ENCODE measurements around the gene TXNDC17.
"Not testable (repeated sequence)": the region's sequence is repeated elsewhere in the genome, so short reads cannot be mapped to it uniquely, and the experiment has no call there.

Gene TXNDC17

DNA sequence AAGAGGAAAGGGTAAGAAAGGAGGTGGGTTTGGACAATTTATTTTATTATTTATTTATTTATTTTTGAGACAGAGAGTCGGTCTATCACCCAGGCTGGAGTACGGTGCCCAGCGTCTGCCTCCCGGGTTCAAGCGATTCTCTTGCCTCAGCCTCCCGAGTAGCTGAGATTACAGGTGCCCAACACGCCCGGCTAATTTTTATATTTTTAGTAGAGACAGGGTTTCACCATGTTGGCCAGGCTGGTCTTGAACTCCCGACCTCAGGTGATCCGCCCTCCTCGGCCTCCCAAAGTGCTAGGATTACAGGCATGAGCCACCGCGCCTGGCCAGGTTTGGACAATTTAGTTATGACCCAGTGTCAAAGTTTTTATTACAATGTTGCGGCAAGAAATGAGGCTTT is 22.3 kb downstream of the TXNDC17 start:
- not testable (repeated sequence) for DNase-seq

DNA sequence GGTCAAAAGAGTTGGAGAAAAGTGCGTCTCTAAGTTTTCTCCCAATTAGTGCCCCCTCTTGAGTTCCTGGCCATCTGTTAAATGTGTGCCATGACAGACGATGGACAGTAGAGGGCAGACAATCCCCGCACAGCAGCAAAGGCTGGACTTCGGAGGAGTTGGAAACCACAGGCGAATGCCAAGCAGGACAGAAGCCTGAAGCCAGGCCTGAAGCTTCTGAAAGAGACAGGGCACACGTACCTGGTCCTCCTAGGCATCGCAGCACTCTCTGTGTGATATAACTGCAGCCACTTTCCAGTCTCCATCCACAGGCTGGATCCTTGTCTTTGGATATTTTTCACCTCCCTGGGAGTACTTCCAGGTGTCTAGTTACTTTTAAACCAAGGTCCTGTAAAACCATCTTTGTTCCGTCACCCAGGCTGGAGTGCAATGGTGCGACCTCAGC is 25.2 kb downstream of the TXNDC17 start:
- no peak for DNase-seq

DNA sequence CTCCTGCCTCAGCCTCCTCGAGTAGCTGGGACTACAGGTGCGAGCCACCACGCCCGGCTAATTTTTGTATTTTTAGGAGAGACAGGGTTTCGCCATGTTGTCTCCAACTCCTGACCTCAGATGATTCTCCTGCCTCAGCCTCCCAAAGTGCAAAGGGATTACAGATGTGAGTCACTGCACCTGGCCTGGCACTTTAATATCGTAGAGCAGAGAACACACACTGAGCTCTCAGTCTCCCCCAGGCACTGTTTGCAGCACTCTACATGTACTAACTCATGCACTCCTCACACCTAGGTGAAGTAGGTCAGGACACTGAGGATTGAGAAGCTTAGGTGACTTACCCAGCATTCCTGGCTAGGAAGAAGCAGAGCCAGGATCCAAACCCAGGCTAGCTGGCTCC is 25.7 kb downstream of the TXNDC17 start:
- no peak for DNase-seq

DNA sequence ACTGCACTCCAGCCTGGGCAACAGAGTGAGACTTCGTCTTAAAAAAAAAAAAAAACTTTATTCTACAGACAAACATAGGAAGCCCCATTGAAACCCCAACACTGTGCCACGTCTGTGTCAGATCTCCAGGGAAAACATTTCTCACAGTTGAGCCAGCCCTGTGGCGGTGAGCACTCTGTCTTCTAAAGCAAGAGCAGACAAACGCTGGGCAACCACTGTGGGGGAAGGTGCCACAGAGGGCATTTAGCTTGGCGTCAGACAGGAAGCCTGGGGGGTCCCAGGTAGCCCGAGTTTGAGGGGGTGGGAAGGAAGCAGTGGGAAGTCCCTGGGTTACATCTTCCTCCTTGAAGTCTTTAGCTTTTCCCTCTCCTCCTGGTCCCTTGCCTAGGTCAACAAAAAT is 26.7 kb downstream of the TXNDC17 start:
- DNase-seq: no peak

DNA sequence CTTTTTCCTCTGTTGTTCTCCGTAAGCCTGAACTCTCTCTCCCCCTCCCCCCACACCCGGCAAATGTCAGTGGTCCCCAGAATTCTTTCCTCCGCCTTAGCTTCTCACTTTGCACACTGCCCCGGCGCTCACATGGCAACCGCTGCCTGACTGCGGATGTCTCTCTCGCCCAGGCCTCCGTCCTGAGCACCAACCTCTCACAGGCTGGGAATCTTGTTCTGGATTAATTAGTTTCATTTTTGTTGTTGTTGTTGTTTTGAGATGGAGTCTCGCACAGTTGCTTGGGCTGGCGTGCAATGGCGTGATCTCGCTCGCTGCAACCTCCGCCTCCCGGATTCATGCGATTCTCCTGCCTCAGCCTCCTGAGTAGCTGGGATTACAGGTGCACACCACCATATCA is 27.4 kb downstream of the TXNDC17 start:
- no peak for DNase-seq

DNA sequence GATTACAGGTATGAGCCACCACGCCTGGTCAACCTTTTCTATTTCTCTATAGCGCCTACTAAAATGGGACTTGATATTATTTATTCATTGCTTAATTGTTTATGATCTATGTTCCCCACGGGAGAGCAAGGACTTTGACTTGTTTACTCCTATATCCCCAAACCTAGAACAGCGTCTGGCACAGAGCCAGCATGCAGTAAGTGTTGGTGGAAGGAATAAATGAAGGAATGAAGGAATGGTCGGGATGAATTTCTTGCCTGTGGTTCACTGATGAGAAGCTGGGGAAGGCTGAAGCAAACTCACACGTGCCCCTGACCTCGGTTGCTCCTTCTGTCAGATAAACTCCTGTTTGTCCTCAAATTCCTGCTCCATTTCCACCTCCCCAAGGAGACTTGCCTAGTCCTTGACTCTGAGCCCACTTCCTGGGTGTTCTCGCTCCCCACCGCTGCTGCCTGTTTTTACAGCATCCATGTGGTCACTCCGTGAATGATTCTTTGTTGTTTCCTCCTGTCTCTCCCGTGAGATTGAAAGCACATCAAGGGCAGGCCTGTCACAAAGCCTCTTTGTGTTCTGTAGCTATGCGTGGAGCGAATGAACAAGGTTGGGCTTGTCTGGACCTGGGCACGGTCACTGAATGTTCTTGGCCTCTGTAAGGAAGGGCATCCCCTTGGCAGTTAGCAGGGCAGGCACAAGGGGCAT is 28.0 kb downstream of the TXNDC17 start:
- DNase-seq: no peak

DNA sequence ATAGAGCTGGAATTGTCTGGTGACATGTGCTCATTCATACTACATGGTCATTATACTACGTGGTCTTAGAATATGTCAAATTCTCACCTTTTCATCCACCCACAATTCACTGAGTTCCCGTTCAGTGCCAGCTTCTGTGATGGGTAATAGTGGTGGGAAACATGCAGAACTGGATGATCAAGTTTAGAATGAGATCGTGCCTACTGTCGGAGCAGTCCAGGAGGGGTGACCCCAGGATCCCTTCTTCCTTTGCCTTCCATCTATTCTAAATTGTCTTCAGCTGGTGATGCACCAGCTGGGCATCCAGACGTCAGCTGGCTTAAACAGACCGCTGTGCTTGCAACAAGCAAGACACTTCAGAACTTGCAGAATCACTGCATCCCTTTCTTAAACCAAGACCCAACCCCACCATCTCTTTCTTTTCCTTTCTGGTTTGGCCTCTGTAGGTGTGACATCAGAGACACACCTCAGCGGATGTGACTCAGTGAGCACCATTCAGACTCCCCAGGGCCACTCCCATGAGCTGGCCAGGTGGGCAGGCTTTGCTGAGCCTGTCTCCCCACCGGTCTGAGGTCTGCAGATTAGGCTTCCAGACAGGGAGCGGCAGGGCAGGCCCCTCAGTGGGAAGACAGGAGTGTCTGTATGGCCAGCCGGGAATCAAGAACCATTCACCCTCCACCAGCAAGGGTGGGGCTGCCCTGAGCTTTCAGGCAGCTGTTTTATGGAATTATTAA is 28.8 kb downstream of the TXNDC17 start:
- DNase-seq: no peak

DNA sequence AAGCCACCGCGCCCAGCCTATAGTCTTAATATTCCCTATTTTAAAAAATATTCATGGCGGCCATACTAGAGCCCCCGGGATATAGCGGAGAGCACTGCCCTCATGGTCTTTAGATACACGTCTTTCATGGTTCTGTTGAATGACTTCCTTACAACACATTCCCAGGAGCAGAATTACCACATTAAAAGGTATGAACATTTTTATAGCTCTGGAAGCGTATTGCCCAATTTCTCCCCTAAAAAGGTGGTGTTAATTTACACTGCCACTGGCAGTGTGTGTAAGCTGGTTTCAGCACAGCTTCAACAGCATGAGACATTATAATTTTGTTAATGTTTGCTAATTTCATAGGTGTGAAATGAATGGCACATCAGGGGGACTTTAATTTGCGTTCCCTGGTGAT is 29.7 kb downstream of the TXNDC17 start:
- no peak for DNase-seq

DNA sequence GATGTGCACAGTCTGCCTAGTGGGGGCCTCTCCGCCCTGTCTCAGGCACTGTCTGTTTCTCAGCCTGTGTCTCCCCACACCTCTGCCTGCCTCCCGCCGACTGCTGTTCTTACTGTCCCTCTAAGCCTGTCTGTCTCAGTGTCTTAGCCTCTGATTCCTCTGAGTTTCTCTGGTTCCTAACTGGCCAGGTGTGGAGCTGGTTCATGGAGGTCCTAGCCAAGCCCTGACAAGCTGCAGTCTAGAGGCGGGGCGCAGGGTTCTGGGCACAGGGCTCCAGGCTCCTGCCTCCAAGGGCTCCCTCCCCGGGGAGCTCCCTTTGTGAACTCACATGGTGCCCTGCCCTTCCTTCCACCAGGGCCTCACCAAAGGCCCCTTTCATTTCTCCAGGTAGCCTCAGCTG is 30.1 kb downstream of the TXNDC17 start:
- no peak for DNase-seq

DNA sequence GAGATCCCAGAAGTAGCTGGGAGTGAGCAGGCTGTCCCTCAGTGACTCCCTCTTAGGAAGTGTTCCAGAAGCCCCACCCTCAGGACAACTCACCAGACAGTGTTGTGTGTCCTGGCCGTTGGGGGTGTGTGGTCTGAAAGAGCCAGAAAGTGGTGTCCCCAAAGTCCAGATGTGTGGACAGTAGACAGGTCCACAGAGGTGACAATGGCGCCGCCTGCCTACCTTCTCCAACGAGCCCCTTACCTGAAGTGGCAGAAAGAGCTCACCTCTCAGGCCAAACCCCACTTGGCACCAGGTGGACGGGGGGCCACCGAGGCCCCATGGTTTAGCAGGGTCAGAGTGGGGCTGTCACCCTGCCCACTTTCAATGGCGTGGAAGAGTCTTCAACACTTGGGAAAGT is 30.6 kb downstream of the TXNDC17 start:
- no peak for DNase-seq

DNA sequence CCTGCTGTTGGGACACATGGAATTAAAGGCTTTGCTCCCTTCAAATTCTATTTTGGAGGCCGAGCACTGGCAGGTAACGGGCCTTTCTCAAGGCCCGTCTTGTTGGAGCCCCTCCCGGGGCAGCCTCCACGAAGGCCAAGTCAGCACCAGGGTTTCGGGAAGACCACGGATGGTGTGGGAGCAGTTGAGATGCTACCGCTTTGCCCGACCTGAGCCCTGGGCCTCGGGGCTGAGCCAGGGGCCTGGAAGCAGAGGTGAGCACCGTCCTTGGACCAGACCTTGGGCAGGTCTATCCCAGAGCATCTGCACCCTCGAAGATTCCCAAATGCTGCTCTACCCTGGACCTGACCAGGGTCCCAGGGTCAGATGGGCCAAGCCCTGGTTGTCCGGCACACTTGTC is 33.7 kb downstream of the TXNDC17 start:
- no peak for DNase-seq

DNA sequence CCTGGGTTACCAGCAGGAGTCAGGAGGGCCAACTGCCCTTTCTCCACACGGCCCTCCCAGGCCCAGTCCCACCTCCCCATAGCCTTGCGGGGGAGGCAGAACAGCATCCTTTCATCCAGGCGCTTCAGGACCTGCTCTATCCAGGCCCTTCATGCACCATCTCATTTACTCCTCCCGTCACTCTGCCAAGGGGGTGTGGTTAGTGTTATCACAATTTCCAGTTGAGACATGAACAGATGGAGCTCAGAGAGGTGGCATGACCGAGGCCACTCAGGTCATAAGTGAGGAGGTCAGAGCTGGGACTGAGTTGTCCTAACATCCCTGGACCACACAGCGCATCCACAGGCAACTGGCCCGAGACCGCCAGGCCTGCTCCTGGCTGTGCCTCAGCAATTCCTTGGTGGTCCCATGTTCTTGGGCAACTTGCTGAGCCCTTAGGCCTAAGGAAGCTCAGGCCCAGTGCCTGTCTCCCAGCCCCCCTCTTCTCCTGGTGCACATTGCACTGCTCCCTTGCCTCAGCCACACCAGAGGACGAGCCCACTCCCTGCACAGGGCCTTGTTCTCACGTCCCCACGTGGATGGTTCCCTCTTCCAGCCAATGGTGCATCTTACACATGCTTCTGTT is 34.5 kb downstream of the TXNDC17 start:
- no peak for DNase-seq

DNA sequence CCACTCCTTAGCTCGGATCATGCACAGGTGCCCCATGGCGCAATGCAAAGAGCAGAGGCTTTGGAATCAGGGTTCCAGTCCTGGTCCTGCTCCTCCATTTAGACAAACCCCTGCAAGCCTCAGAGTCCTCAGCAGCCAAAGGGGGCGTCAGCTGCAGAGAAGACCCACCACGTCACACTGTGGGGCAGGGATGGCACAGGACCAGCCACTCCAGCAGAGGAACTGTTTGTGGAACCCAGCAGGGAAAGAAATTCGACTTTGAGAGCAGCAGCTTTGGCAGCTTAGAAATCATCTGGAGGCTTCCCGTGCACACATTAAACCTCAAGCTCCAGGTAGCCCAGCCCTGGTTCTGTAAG is 35.9 kb downstream of the TXNDC17 start:
- DNase-seq: no peak

DNA sequence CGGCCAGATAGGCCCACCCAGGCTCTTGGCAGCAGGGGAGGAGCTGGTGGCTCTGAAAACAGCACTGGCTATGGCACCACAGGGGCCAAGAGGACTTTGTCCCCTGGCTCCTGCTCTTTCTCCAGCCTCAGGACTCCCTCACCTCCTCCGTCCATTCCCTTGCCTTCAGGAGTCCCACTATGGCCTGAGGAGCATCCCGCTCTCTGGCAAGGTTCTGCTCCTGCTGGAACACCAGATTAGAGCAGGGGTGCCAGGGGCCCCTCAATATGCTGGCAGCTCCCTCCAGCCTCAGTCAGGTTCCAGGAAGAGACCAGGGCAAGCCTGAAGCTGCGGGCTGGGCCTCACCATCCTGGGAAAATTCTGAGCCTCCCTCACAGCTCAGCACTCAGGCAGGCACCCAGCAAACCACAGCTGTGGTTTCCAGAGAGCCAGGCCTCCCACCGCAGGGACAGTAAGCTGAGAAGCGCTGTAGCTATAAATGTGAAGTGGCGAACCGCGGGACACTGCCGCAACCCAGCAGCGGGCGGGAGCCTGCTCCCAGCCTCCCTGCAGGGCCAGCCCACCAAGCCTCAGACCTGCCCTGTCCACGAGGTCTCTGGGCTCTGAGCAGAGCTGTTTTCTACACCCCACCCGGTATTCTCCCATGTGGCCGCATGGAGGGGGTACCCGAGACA is 36.4 kb downstream of the TXNDC17 start:
- no peak for DNase-seq

DNA sequence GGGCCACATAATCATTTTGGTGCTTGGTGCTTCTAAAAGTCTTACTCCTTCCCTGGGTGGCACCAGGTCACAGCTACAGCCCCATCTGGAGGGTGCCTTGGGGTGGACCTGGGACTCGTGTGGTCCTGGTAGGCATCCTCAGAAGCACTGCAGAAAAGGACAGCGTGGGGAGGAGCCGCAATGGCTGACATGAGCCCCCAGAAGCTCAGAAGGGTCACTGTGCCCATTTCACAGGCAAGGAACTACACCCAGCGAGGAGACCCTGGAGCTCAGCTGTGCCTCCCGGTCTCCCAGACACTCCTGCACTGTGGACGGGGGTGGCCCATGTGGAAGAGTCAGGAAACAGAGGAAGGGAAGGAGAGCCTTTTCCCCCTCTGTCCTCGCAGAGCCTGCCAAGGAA is 37.1 kb downstream of the TXNDC17 start:
- no peak for DNase-seq

DNA sequence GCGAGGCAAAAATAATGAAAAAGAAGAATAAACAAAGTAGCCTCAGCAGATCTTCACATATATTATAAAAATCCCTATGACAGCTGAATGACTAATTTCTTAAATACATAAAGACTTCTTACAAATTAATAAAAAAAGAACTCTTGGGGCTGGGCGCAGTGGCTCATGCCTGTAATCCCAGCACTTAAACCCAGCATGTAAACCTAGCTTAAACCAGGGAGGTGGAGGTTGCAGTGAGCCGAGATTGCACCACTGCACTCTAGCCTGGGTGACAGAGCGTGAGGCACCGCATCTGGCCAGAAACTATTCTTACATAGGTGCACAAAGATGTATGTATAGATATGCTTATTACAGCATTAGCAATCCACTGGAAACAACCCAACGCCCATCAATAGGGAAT is 38.4 kb downstream of the TXNDC17 start:
- no peak for DNase-seq

DNA sequence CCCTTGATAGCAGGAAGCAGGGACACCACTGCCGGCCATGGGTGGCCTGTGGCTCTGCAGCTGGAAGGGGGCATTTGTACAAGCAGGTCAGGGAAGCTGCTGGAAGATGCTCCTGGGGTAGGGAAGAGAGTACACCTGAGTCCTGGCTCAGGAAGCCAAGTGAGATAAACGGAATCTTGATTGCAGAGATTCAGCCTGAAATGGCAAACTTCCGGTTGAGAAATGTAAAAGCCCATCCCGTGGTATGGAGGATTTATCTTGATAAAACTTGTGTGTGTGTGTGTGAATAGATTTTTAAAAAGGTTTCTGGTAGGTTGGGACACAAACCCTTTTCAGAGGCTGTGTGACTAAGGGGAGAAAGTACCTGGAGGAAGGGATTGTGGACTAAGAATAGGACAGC is 40.3 kb downstream of the TXNDC17 start:
- DNase-seq: no peak

DNA sequence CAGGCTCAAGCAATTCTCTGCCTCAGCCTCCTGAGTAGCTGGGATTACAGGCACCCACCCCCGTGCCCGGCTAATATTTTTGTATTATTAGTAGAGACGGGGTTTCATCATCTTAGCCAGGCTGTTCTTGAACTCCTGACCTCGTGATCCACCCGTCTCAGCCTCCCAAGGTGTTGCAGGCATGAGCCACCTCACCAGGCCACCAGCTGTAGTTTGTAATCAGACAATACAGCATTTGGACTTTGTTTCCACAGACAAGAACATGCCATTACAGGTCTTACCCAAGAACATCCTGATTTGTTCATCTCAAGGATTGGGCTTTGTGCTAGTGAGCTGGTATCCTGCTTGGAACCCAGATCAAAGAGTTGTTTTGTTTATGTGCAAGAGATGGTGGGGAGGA is 40.8 kb downstream of the TXNDC17 start:
- no peak for DNase-seq

DNA sequence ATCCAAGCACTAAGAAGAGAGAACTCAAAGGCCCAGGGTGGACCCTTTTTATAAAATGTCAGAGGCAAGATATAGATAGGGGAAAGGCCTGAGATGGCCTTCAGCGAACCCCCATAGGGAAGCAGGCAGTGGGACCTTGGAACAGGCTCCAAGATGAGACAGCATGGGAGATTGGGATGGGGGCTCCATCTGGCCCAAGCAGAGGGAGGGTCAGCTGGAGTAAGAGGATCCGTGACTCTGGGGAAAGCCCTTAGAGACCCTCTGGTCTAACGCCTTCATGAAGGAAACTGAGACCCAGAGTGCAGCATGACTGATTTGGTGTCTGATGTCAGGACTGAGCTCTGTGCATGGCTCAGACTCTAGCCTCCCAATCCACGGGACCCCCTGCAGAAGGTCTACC is 41.5 kb downstream of the TXNDC17 start:
- DNase-seq: no peak

DNA sequence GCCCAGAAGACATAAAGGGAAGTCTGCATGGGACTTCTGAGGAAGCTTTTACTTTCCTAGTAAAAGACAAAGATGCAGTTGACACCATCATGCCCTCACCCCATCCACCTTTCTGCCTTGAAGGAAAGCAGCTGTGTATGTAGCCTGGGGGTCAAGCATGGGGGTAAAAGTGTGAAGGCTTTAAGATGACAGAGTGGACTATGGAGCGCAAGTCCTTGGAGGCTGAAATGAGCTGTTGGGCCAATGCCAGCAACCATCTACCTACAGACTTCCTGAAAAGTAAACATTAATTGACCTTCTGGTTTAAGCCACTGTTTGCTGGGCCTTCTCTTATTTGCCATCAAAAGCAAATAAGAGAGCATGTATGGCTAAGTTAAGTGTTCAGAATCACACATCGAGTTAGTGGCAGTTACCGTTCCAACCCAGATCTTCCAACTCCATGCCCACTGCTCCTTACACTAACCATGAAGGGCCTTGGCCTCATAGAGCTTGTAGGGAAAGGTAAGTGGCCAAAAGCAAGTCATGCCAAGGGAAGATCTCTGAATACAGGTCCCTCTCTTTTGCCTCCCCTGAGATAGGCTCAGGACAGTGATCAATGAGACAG is 42.3 kb downstream of the TXNDC17 start:
- no peak for DNase-seq

DNA sequence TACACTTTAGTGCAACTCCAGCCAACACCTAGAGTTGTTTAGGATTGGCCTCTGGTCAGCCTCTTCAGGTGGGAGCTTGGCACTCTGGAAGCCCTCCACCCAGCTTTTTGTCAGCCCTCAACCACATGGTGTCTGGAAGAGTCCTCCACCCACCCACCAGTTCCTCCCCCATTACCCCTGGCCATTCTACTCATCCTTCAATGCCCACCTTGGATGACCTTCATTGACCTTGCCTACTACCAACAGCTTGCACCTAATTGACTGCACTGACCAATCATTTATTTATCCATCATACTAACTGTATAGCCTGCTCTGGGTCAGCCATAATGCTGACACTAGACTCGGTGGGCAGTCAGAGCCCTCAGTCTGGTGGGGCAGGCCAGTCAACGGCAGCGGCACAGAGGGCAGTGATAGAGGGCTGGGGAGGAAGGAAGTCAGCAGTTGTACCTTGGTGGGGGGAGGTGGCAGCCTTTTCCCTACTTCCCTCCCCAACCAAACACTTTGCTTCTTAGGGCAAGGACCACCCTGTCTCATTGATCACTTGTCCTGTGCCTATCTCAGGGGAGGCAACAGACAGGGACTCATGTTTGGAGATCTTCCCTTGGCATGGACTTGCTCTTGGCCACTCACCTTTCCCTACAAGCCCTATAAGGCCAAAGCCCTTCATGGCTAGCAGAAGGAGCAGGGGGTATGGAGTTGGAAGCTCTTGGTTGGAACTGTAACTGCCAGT is 43.0 kb downstream of the TXNDC17 start:
- DNase-seq: no peak

DNA sequence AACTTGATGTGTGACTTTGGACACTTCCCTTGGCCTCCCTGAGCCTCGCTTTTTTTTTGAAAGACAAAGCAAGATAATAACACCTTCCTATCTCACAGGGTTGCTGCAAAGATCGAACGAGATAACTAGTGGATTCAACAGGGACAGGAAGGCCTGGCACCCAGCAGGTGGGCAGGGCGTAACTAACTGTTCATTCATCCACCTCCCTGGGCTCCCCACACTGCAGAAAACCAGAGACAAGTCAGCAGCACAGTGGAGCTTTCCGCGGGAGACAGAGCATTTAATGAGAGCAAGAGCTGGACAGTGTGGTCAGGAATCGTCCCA is 43.6 kb downstream of the TXNDC17 start:
- no peak for DNase-seq

All from NCI-H2171 (cell line).